DMS79 treated with DMSO at 0.1 percent for 48 hours (cell line): Measurements from ENCODE around the gene TMEM184B.

Source experiments
- DNase-seq: peaks from one replicate; lab custom pipeline; 2025; lab: John Stamatoyannopoulos, UW

Gene TMEM184B

DNA sequence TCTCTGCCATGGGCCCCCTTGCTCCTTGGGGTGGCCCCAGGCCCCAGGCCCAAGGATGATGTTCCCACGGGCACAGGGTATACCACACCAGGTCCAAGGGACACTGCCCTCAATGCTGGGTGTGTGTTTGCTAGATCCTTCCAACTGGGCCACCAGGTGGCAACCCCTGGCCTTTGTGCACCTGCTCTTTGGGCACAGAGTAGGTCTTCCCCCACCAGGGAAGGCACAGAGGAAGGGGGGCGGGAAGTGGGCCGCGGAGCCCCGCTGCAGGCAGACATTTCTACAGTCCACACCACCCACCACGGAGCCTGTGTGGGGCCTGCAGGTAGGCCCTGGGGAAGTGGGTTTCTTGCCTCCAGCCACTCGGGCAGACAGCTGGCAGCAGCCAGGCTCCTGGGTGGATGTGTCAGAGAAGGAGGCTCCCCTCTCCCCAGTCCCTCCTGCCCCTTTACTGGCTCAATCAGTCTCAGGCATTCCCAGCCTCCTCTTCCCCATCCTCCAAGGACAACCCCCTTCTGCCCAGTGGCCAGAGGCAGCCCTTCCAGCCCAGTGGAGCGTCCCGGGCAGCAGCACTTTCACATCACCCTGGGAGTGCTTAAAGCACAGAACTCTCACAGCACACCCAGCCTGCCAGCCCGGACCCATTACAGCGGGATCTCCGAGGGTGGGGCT lies 49.4 kb downstream of the TMEM184B start:
- DNase-seq: no peak

DNA sequence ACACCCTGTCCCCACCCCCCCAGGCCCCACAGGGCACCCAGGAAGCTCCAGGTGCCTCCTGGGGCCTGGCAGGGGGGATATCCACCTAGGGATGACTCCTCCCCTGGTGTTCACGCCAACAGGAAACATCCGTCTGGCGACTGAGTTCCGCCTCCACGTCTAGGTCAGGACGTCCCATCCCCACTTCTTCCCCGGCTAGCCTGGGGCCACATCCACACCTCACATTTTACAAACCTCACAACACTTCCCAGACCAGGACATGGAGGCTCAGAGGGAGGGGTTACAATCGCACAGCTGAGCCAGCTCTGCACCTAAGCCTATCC lies 50.1 kb downstream of the TMEM184B start:
- no peak for DNase-seq

DNA sequence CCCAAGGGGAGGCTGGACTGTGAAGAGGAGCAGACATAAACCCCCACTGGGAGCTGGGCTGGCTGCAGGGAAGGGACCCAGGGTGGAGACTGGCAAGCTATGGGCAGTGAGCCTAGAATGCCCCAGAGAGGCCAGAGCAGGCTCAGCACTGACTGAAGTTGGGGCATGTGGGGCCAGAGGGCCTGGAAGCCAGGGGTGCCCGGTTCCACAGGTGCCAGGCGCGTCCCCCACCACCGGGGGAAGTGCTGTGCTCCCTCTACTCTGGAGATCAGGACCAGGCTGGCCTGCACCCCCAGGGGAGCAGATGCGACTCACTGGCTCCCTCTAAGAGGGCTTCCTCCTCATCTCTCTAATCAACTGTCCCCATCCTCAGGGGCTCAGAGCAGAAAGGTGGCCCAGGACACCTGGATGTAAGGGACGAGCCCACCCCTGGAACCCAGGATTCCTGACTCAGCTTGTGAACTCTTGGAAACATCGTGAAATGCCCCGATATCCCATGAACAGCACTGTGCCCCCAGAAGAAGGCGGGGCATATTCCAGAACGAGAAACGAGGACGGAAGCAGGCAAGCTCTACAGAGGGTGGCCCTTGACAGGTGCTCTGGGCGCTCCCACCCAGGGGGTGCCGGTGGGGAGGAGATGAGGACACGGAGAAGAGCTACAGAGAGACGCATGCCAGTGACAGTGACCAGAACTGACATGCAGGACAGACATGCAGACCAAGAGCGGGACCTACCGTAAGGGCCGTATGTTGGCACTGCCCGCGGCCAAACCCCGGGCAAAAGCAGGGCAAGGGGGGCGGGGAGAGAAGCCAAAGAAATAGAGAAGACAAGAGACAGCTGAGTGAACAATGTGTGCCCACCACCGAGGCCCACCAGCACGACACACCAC lies 50.7 kb downstream of the TMEM184B start:
- DNase-seq: no peak

DNA sequence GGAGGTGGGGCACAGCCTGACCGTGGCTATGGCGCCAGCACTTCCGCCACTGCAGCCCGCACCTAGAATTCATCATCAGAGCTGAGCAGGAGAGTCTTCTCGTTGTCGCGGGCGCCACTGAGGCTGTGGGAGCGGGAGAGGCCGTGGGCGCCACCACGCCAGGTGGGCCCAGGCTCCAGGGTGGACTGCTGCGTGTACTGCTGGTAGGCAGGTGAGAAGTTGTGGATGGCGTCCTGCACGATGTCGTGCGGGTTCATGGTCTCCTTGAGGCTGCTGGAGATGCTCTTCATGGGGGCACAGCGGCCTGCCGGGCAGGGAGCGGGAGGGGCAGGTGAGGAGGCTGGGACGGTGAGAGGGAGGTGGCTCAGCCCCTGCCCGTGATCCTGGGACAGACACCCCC lies 51.4 kb downstream of the TMEM184B start:
- DNase-seq: no peak

DNA sequence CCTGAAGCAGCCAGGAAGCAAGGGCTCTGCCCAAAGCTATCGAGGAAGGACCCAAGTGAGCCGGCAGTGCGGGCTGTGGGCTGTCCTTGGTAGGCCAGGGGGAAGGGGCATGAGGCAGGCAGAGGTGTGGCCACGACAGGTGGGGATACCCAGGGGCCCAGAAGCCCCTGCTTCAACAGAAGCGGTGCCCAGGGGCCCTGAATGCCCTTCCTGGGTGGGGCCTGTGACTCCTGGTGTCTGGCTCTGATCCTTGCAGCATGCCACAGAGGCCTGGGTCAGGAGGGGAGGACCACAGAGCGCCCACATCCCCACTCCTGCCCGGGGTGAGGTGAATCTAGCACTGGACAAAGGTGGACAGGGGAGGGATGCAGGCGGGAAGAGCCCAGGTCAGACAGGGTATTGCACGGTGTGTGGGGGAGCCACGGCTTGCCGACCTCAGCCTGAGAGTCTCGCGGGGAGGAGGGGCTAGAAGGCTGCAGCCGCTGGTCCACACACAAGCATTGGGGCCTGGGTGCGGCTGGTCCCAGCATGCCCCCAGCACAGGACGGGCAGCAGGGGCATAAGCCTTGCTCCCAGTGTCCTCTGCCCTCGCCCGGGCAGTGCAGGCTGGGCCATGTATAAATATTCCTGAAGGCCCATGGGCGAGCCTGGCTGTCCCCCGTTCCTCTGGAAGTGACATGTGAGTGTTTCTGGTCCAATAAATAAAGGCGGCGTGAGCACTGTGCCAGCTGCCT lies 52.0 kb downstream of the TMEM184B start:
- DNase-seq: no peak

GRCh38 chr22:38220163-38220562 lies 52.6 kb downstream of the TMEM184B start:
- no peak for DNase-seq

GRCh38 chr22:38219632-38220031 lies 53.2 kb downstream of the TMEM184B start:
- no peak for DNase-seq

GRCh38 chr22:38218661-38219622 lies 53.9 kb downstream of the TMEM184B start:
- DNase-seq: no peak

GRCh38 chr22:38215156-38216038 lies 57.4 kb downstream of the TMEM184B start:
- no peak for DNase-seq

DNA sequence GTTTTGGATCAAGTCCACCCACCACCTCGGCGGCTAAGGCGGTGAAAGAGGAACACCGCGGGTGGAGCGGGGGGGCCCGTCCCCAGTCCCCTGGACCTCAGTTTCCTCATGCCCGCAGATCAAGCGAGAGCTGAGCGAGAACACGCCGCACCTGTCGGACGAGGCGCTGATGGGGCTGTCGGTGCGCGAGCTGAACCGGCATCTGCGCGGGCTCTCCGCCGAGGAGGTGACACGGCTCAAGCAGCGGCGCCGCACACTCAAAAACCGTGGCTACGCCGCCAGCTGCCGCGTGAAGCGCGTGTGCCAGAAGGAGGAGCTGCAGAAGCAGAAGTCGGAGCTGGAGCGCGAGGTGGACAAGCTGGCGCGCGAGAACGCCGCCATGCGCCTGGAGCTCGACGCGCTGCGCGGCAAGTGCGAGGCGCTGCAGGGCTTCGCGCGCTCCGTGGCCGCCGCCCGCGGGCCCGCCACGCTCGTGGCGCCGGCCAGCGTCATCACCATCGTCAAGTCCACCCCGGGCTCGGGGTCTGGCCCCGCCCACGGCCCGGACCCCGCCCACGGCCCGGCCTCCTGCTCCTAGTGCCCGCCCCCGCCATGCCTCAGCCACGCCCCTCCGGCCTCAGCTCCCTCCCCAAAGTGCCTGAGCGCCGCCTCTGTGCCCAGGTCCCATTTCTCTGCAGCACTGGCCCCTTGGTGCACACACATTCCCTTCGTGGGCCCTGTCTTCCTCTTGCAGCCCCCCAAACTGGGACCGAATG lies 58.3 kb downstream of the TMEM184B start:
- no peak for DNase-seq

GRCh38 chr22:38213990-38214301 lies 58.9 kb downstream of the TMEM184B start:
- no peak for DNase-seq

GRCh38 chr22:38213319-38213989 lies 59.4 kb downstream of the TMEM184B start:
- no peak for DNase-seq

- DNase-seq: no peak
Measured at GRCh38 chr22:38212442-38212841, 60.4 kb downstream of the TMEM184B start.

- DNase-seq: no peak
Measured at GRCh38 chr22:38211556-38211955, 61.3 kb downstream of the TMEM184B start.

GRCh38 chr22:38208551-38208968 lies 64.2 kb downstream of the TMEM184B start:
- no peak for DNase-seq

GRCh38 chr22:38207898-38208432 lies 64.8 kb downstream of the TMEM184B start:
- DNase-seq: no peak

- no peak for DNase-seq
Measured at GRCh38 chr22:38205261-38206128, 67.3 kb downstream of the TMEM184B start.

GRCh38 chr22:38204784-38205183 lies 68.0 kb downstream of the TMEM184B start:
- DNase-seq: no peak
